Fibroblast of lung (primary cell): Measurements from ENCODE around the gene RBM8A.

Experiments
- EZH2 ChIP-seq: IDR thresholded peaks from 2 replicates; pipeline ENCODE4 v1.5.1; 2012; ENCODE audit warnings: low read length, control low read depth, mild to moderate bottlenecking; ENCODE audit errors: missing control alignments
- TF ChIP-seq, protein P1 (sequence below), 2 donors: IDR thresholded peaks in 1 of 2; conservative IDR thresholded peaks in 1 of 2; 1 replicate in 1 of 2; 2 replicates in 1 of 2; pipeline ENCODE4 v1.5.1; 2011 to 2012; ENCODE audit warnings: low read length in 2 of 2, control low read depth in 1 of 2, inconsistent platforms in 1 of 2, low read depth in 1 of 2, mild to moderate bottlenecking in 1 of 2

DNA sequence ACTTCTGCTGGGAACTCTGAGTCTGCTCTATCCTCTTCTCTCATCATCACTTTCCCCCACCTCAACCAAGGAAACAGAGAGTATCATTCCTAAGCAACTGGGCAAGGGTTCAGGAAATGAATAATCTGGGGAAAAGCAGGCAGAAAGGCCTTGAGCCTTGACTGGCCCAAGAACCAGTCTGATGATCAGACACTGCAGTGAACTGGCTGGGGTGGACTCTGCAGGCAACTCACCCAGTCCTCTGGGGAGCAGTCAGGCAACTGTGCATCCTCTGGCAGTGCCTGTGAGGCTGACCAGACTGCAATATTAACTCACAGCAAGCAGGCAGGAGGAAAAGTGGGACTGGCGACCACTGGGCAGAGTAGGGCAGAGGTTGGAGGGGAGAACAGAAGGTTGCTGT is 42.6 kb downstream of the RBM8A start:
- TF ChIP-seq, protein P1, sequence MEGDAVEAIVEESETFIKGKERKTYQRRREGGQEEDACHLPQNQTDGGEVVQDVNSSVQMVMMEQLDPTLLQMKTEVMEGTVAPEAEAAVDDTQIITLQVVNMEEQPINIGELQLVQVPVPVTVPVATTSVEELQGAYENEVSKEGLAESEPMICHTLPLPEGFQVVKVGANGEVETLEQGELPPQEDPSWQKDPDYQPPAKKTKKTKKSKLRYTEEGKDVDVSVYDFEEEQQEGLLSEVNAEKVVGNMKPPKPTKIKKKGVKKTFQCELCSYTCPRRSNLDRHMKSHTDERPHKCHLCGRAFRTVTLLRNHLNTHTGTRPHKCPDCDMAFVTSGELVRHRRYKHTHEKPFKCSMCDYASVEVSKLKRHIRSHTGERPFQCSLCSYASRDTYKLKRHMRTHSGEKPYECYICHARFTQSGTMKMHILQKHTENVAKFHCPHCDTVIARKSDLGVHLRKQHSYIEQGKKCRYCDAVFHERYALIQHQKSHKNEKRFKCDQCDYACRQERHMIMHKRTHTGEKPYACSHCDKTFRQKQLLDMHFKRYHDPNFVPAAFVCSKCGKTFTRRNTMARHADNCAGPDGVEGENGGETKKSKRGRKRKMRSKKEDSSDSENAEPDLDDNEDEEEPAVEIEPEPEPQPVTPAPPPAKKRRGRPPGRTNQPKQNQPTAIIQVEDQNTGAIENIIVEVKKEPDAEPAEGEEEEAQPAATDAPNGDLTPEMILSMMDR (conservative IDR thresholded peaks at IDR 0.05 in 1 of 2, IDR thresholded peaks at IDR 0.05 in 1 of 2; ENCODE audit: low read depth in 1 of 2, low read length in 2 of 2), result no peak
- TF ChIP-seq EZH2, result no peak
